DND-41 (cell line): ENCODE measurements around the gene DNAH8.

Experiments
- EZH2 ChIP-seq: IDR thresholded peaks from 3 replicates; pipeline ENCODE4 v1.6.1; 2012; ENCODE audit warnings: borderline replicate concordance, low read depth, mild to moderate bottlenecking, moderate library complexity, low read length, inconsistent platforms; ENCODE audit not compliant: severe bottlenecking
- TF ChIP-seq, protein P1 (sequence below): IDR thresholded peaks from 2 replicates; pipeline ENCODE4 v1.5.1; 2012; ENCODE audit warnings: borderline replicate concordance, low read length, moderate library complexity, mild to moderate bottlenecking; ENCODE audit not compliant: poor library complexity, severe bottlenecking; ENCODE audit errors: extremely low read depth

DNA sequence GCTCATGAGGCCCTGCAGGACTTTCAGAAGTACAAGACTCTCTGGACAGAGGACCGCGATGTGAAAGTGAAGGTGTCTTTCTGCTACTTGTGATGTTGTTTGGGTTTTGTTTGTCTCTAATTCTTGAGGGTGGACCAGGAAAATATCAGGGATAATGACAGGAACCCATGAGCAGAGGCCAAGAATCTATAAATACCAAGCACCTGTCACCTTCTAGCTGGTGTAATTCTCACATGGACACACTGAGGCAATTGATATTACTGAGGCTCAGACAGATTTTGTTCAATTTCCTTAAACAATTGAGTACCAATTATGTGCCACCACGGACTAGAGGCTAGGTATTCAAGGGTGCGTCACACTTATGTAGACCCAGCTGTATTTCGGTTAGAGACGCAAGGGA lies 107.9 kb downstream of the DNAH8 start:
- TF ChIP-seq, protein P1, sequence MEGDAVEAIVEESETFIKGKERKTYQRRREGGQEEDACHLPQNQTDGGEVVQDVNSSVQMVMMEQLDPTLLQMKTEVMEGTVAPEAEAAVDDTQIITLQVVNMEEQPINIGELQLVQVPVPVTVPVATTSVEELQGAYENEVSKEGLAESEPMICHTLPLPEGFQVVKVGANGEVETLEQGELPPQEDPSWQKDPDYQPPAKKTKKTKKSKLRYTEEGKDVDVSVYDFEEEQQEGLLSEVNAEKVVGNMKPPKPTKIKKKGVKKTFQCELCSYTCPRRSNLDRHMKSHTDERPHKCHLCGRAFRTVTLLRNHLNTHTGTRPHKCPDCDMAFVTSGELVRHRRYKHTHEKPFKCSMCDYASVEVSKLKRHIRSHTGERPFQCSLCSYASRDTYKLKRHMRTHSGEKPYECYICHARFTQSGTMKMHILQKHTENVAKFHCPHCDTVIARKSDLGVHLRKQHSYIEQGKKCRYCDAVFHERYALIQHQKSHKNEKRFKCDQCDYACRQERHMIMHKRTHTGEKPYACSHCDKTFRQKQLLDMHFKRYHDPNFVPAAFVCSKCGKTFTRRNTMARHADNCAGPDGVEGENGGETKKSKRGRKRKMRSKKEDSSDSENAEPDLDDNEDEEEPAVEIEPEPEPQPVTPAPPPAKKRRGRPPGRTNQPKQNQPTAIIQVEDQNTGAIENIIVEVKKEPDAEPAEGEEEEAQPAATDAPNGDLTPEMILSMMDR: no peak
- TF ChIP-seq EZH2: no peak
